HepG2 (cell line): ENCODE data around the gene CNP. TPM values are rescaled to one million over a fixed set of nuclear protein-coding genes. Genes with fewer than 3 reads are reported as not detected.
A peak's percentile ranks its signal among the peaks of the same experiment; 100 is the strongest.

Experiments
- BRF2 ChIP-seq: sonication (generic); formaldehyde crosslinking; IDR thresholded peaks from 2 replicates; pipeline ENCODE4 v1.8.1; 2022; ENCODE audit warnings: mild to moderate bottlenecking, missing genetic modification reagents
- MTA1 ChIP-seq: sonication (generic); formaldehyde crosslinking; IDR thresholded peaks from 2 replicates; pipeline ENCODE4 v1.4.0; 2020; ENCODE audit warnings: missing genetic modification reagents, mild to moderate bottlenecking, borderline replicate concordance
- NFE2 ChIP-seq: sonication (generic); formaldehyde crosslinking; IDR thresholded peaks from 2 replicates; pipeline ENCODE4 v1.4.0; 2020; ENCODE audit warnings: missing genetic modification reagents
- RFX3 ChIP-seq: IDR thresholded peaks from 2 replicates; pipeline ENCODE4 v1.6.1; 2016; ENCODE audit warnings: missing biosample characterization, missing genetic modification reagents
- TCF12 ChIP-seq, 2 experiments: fragments of 450-650 bp in 1 of 2; sonication (generic) in 1 of 2; formaldehyde crosslinking in 1 of 2; IDR thresholded peaks; 2 replicates each; pipeline versions ENCODE4 v1.6.1 to v1.8.0; 2017 to 2022; ENCODE audit warnings: antibody characterized with exemption in 1 of 2, mild to moderate bottlenecking in 1 of 2, missing genetic modification reagents in 1 of 2, moderate library complexity in 1 of 2
- ZFAT ChIP-seq: sonication (generic); formaldehyde crosslinking; conservative IDR thresholded peaks from 2 replicates; pipeline ENCODE4 v1.8.1; 2023; ENCODE audit warnings: missing genetic modification reagents, inconsistent platforms
- ZNF24 ChIP-seq: fragments of 450-650 bp; IDR thresholded peaks from 2 replicates; pipeline ENCODE4 v1.6.1; 2017; ENCODE audit warnings: antibody characterized with exemption, mild to moderate bottlenecking
- ZNF501 ChIP-seq: sonication (generic); formaldehyde crosslinking; IDR thresholded peaks from 2 replicates; pipeline ENCODE4 v1.5.1; 2020; ENCODE audit warnings: mild to moderate bottlenecking, moderate library complexity, missing genetic modification reagents
- ZNF746 ChIP-seq: sonication (generic); formaldehyde crosslinking; IDR thresholded peaks from 2 replicates; pipeline ENCODE4 v1.8.0; 2022; ENCODE audit warnings: mild to moderate bottlenecking, missing genetic modification reagents
- ZNF773 ChIP-seq: sonication (generic); formaldehyde crosslinking; IDR thresholded peaks from 2 replicates; pipeline ENCODE4 v1.4.0; 2020; ENCODE audit warnings: missing genetic modification reagents, borderline replicate concordance
- ZNF850 ChIP-seq: sonication (generic); formaldehyde crosslinking; conservative IDR thresholded peaks from 2 replicates; pipeline ENCODE4 v1.9.0; 2021; ENCODE audit warnings: mild to moderate bottlenecking, missing genetic modification reagents
- polyA plus RNA-seq, 8 experiments: library from polyadenylated mRNA; depleted of rRNA in 3 of 8; stranded (reverse) in 7 of 8; unstranded in 1 of 8; fragments of >200 nt; fragmentation: Illumina TruSeq in 4 of 8; extraction: Trizol in 4 of 8; gene quantifications; 2 replicates each; pipeline versions ENCODE4 v1.2.1 to v1.2.3, GENCODE V29; 2011 to 2016; ENCODE audit warnings: low read depth in 4 of 8, missing spikeins in 1 of 8, mixed read lengths in 1 of 8; ENCODE audit not compliant: insufficient read depth in 1 of 8
- total RNA-seq, 5 experiments: library from RNA; depleted of rRNA; stranded (reverse); fragments of >200 nt; fragmentation: Illumina TruSeq; extraction: Trizol; gene quantifications; 2 replicates each; pipeline ENCODE4 v1.2.3, GENCODE V29; 2016; ENCODE audit warnings: low read depth in 1 of 5
- TF ChIP-seq, protein P1 (sequence below): sonication (generic); formaldehyde crosslinking; IDR thresholded peaks from 2 replicates; pipeline ENCODE4 v1.5.1; 2020; ENCODE audit warnings: mild to moderate bottlenecking, missing genetic modification reagents, borderline replicate concordance
- TF ChIP-seq, protein P2 (sequence below): sonication (generic); formaldehyde crosslinking; IDR thresholded peaks from 2 replicates; pipeline ENCODE4 v1.5.0; 2020; ENCODE audit warnings: missing genetic modification reagents
- TF ChIP-seq, protein P3 (sequence below): sonication (generic); formaldehyde crosslinking; IDR thresholded peaks from 2 replicates; pipeline ENCODE4 v1.4.0; 2020; ENCODE audit warnings: missing genetic modification reagents; ENCODE audit errors: not compliant biosample characterization

Gene CNP
- total and polyA plus RNA-seq, 2 of the 13 experiments (the other 11 are each of a cell fraction or from before 2014, with no cell fraction given), result 97.2 to 161 TPM

DNA sequence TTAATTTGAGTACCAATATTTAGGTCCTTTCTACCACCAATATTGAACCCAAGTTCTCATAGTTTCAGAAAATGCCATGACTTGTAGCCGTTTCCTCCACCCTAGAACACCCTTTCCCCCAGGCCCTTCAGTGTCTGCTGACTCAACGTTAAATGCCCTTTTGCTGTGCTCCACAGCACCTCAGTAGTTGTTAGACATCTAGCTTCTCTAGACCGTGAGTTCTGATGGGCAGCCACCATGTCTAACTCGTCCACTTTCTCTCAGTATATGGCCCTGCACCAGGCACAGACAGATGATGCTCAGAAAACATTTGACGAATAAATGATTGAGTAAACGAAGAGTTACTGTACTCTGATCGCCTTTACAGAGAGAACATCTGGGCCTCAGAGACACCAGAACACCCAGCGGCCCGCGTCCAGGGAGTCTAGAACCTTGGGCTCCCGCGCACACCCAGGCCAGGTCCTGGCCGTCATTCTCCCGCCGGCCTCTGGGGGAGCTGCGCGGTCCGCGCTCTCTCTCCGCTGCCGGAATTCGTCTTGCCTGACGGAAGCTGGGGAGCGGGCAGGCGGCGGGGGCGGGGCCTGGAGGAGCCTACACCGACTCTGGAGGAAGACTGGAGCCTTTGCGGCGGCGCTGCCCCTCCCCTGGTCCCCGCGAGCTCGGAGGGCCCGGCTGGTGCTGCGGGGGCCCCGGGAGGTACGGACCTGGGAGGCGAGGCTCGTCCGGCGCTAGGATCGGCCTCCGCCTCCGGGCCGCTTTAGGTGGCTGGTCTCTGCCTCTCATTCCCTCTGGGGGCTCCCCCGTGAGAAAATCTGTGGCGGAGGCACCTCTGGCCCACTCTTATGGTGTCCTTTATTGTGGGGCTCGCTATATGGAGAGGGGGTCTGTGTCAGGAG is 53.2 kb downstream of the CNP start, which contains the start of gene NKIRAS2 (continued):
- TF ChIP-seq, protein P1, sequence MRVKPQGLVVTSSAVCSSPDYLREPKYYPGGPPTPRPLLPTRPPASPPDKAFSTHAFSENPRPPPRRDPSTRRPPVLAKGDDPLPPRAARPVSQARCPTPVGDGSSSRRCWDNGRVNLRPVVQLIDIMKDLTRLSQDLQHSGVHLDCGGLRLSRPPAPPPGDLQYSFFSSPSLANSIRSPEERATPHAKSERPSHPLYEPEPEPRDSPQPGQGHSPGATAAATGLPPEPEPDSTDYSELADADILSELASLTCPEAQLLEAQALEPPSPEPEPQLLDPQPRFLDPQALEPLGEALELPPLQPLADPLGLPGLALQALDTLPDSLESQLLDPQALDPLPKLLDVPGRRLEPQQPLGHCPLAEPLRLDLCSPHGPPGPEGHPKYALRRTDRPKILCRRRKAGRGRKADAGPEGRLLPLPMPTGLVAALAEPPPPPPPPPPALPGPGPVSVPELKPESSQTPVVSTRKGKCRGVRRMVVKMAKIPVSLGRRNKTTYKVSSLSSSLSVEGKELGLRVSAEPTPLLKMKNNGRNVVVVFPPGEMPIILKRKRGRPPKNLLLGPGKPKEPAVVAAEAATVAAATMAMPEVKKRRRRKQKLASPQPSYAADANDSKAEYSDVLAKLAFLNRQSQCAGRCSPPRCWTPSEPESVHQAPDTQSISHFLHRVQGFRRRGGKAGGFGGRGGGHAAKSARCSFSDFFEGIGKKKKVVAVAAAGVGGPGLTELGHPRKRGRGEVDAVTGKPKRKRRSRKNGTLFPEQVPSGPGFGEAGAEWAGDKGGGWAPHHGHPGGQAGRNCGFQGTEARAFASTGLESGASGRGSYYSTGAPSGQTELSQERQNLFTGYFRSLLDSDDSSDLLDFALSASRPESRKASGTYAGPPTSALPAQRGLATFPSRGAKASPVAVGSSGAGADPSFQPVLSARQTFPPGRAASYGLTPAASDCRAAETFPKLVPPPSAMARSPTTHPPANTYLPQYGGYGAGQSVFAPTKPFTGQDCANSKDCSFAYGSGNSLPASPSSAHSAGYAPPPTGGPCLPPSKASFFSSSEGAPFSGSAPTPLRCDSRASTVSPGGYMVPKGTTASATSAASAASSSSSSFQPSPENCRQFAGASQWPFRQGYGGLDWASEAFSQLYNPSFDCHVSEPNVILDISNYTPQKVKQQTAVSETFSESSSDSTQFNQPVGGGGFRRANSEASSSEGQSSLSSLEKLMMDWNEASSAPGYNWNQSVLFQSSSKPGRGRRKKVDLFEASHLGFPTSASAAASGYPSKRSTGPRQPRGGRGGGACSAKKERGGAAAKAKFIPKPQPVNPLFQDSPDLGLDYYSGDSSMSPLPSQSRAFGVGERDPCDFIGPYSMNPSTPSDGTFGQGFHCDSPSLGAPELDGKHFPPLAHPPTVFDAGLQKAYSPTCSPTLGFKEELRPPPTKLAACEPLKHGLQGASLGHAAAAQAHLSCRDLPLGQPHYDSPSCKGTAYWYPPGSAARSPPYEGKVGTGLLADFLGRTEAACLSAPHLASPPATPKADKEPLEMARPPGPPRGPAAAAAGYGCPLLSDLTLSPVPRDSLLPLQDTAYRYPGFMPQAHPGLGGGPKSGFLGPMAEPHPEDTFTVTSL, result no peak
- TF ChIP-seq ZNF501 (peak; percentile 95; the same call in 1 of the 2 replicates), ZFAT (no peak), ZNF746 (CRISPR knock-in tag) (no peak), ZNF850 (CRISPR knock-in tag) (0 out of 2 replicates have a peak, but pooled peaks have one; percentile 58), BRF2 (CRISPR knock-in tag) (no peak), NFE2 (CRISPR knock-in tag) (no peak), TCF12 (IDR thresholded peaks at IDR 0.05) (no peak), TCF12 (CRISPR knock-in tag; IDR thresholded peaks at IDR 0.05) (peak; percentile 85; the same call in 1 of the 2 replicates), ZNF773 (CRISPR knock-in tag) (peak; percentile 27; the same call in 1 of the 2 replicates), ZNF24 (no peak), MTA1 (CRISPR knock-in tag) (peak; percentile 84; the same call in 1 of the 2 replicates), RFX3 (CRISPR knock-in tag) (no peak)
- TF ChIP-seq, protein P2, sequence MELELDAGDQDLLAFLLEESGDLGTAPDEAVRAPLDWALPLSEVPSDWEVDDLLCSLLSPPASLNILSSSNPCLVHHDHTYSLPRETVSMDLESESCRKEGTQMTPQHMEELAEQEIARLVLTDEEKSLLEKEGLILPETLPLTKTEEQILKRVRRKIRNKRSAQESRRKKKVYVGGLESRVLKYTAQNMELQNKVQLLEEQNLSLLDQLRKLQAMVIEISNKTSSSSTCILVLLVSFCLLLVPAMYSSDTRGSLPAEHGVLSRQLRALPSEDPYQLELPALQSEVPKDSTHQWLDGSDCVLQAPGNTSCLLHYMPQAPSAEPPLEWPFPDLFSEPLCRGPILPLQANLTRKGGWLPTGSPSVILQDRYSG (CRISPR knock-in tag), result peak; percentile 68; the same call in 1 of the 2 replicates
- TF ChIP-seq, protein P3, sequence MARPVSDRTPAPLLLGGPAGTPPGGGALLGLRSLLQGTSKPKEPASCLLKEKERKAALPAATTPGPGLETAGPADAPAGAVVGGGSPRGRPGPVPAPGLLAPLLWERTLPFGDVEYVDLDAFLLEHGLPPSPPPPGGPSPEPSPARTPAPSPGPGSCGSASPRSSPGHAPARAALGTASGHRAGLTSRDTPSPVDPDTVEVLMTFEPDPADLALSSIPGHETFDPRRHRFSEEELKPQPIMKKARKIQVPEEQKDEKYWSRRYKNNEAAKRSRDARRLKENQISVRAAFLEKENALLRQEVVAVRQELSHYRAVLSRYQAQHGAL, result no peak
